Lower lobe of right lung (tissue), 2 donors: ENCODE measurements around the gene PTGES3L. TPM values are rescaled to one million over a fixed set of nuclear protein-coding genes. Genes with fewer than 3 reads are reported as not detected.
A peak's percentile ranks its signal among the peaks of the same experiment; 100 is the strongest.
"Not testable (repeated sequence)": the region's sequence is repeated elsewhere in the genome, so short reads cannot be mapped to it uniquely, and the experiment has no call there.

ENCODE experiments used
- ATAC-seq, 2 donors: fragments of 200-7000 bp; cut with Tn5 transposase; one replicate each; pipeline ENCODE4 v1.9.1; 2020 to 2022; ENCODE audit warnings: mild to moderate bottlenecking in 2 of 2, moderate library complexity in 2 of 2
- DNase-seq: peaks from one replicate; pipeline ENCODE4 v3.0.0-alpha.2; 2020
- H3K27ac ChIP-seq: fragments of 200-600 bp; one replicate; pipeline ENCODE4 v1.8.0; 2022
- H3K27me3 ChIP-seq: fragments of 200-600 bp; one replicate; pipeline ENCODE4 v1.8.0; 2022; ENCODE audit warnings: low read depth
- H3K36me3 ChIP-seq: fragments of 200-600 bp; one replicate; pipeline ENCODE4 v1.8.0; 2022; ENCODE audit warnings: mild to moderate bottlenecking
- H3K4me1 ChIP-seq: fragments of 200-600 bp; one replicate; pipeline ENCODE4 v1.8.0; 2022
- H3K4me3 ChIP-seq: fragments of 200-600 bp; one replicate; pipeline ENCODE4 v1.8.0; 2022; ENCODE audit warnings: mild to moderate bottlenecking
- H3K9me3 ChIP-seq: fragments of 200-600 bp; one replicate; pipeline ENCODE4 v1.8.0; 2022
- CTCF ChIP-seq: fragments of 200-600 bp; IDR thresholded peaks from one replicate; pipeline ENCODE4 v1.8.0; 2022; ENCODE audit warnings: antibody characterized with exemption, mild to moderate bottlenecking
- intact Hi-C: fragments of 100-400 bp; cut with DNase I; formaldehyde crosslinking; loops from one replicate; pipeline ENCODE4 v1.11.0; 2022
- total RNA-seq: library from RNA; stranded (reverse); fragmentation: NEBNext Ultra II Directional; extraction: Animal tissue kit (Norgen Biotek cat#: 25700); gene quantifications from one replicate; pipeline ENCODE4 v1.2.1, GENCODE V29; 2021
- donor health status: DM: no; HTN: yes; CAD: no; lungs with severe emphysema.

Gene PTGES3L
- total RNA-seq, 1 donor from 2014 or later = 0.27 TPM

GRCh38 chr17:42999003-42999525, 19.2 kb upstream of the PTGES3L start:
- Histone ChIP-seq H3K4me1 (peaks cover 42% of the 10 kb centered on the region), H3K27me3 (no peaks in the 10 kb centered on the region)
- intact Hi-C loops = no loop called here

GRCh38 chr17:42997984-42998938, 18.4 kb upstream of the PTGES3L start, which contains the start of gene RPL27:
Gene RPL27, plus strand, starts transcription at chr17:42998419. Its CDS starts 332 bp downstream, at chr17:42998751.
- TF ChIP-seq CTCF = peak; percentile 92
- H3K27me3 ChIP-seq = no peaks in the 10 kb centered on the region
- peaks cover 42% of the 10 kb centered on the region for H3K4me1 ChIP-seq
- DNase-seq (peak; percentile 98), ATAC-seq (peak; percentile 98 to 99)
- H3K27ac ChIP-seq = peak within 1 kb of the TSS; percentile 96
- no peaks in the 10 kb centered on the region for H3K9me3 ChIP-seq
- intact Hi-C loops = no loop called here
- peak within 1 kb of the TSS; percentile 89 for H3K4me3 ChIP-seq
- H3K36me3 ChIP-seq = peaks cover 48% of the 10 kb centered on the region

More at GRCh38 chr17:42999003-42999525, 19.2 kb upstream of the PTGES3L start:
- Histone ChIP-seq H3K9me3 (no peaks in the 10 kb centered on the region), H3K36me3 (peaks cover 49% of the 10 kb centered on the region), H3K4me3 (peak overlapping the region; percentile 89), H3K27ac (peak overlapping the region; percentile 96)
- ATAC-seq (no peak), DNase-seq (no peak)
- TF ChIP-seq CTCF = no peak

- intact Hi-C loops = no loop called here
- no peak for TF ChIP-seq CTCF
These were observed 17.6 kb upstream of the PTGES3L start for GRCh38 chr17:42997390-42997983.

GRCh38 chr17:42993913-42994312, 14.0 kb upstream of the PTGES3L start:
- H3K27me3 ChIP-seq, DNase-seq, H3K9me3 ChIP-seq, intact Hi-C loops, ATAC-seq, H3K27ac ChIP-seq, H3K4me3 ChIP-seq: not testable (repeated sequence)
- Histone ChIP-seq H3K36me3 (peaks cover 50% of the 10 kb centered on the region), H3K4me1 (peaks cover 13% of the 10 kb centered on the region)

More at GRCh38 chr17:42997390-42997983, 17.6 kb upstream of the PTGES3L start:
- Histone ChIP-seq H3K4me3 (peak overlapping the region; percentile 89), H3K27ac (peak overlapping the region; percentile 96), H3K9me3 (no peaks in the 10 kb centered on the region), H3K4me1 (peaks cover 42% of the 10 kb centered on the region), H3K27me3 (no peaks in the 10 kb centered on the region), H3K36me3 (peaks cover 48% of the 10 kb centered on the region)
- DNase-seq = no peak
- no peak for ATAC-seq

GRCh38 chr17:42992872-42993271, 13.0 kb upstream of the PTGES3L start:
- no peak for ATAC-seq
- H3K27me3 ChIP-seq = no peaks in the 10 kb centered on the region
- intact Hi-C loops = no loop called here

More at GRCh38 chr17:42992872-42993271, 13.0 kb upstream of the PTGES3L start:
- peaks cover 61% of the 10 kb centered on the region for H3K36me3 ChIP-seq
- H3K4me3 ChIP-seq = no peak overlapping the region
- no peak for TF ChIP-seq CTCF
- H3K4me1 ChIP-seq = peaks cover 10% of the 10 kb centered on the region
- H3K9me3 ChIP-seq = no peaks in the 10 kb centered on the region
- no peak for DNase-seq
- H3K27ac ChIP-seq = no peak overlapping the region
